H9 (cell line): ENCODE results near the gene NOX5. TPM values are rescaled to one million over a fixed set of nuclear protein-coding genes. Genes with fewer than 3 reads are reported as not detected.

Source experiments
- DNase-seq: peaks from one replicate; pipeline ENCODE4 v3.0.0-alpha.2; 2017
- H2AFZ ChIP-seq: one replicate; pipeline ENCODE4 v1.6.1; 2013; ENCODE audit warnings: mild to moderate bottlenecking, low read length, control low read depth, moderate library complexity
- H2AK5ac ChIP-seq: 2 replicates; pipeline ENCODE4 v1.6.1; 2013; ENCODE audit warnings: low read length, control low read depth, mixed read lengths; ENCODE audit not compliant: insufficient read length
- H2BK120ac ChIP-seq: one replicate; pipeline ENCODE4 v1.6.1; 2013; ENCODE audit warnings: low read depth, mild to moderate bottlenecking, low read length, control low read depth, inconsistent platforms; ENCODE audit not compliant: poor library complexity, severe bottlenecking
- H2BK12ac ChIP-seq: 2 replicates; pipeline ENCODE4 v1.6.1; 2013; ENCODE audit warnings: low read length, control low read depth, mixed read lengths, low read depth; ENCODE audit not compliant: insufficient read length
- H2BK15ac ChIP-seq: 2 replicates; pipeline ENCODE4 v1.6.1; 2013; ENCODE audit warnings: low read depth, low read length, control low read depth
- H2BK20ac ChIP-seq: one replicate; pipeline ENCODE4 v1.6.1; 2013; ENCODE audit warnings: low read depth, mild to moderate bottlenecking, low read length, control low read depth, inconsistent platforms; ENCODE audit not compliant: poor library complexity, severe bottlenecking
- H2BK5ac ChIP-seq: 2 replicates; pipeline ENCODE4 v1.6.1; 2013; ENCODE audit warnings: low read length, control low read depth, mixed read lengths; ENCODE audit not compliant: insufficient read length
- H3K14ac ChIP-seq: 2 replicates; pipeline ENCODE4 v1.6.1; 2013; ENCODE audit warnings: low read length, control low read depth; ENCODE audit not compliant: insufficient read depth
- H3K18ac ChIP-seq: 2 replicates; pipeline ENCODE4 v1.6.1; 2013; ENCODE audit warnings: low read depth, mild to moderate bottlenecking, mixed read lengths, low read length, control low read depth; ENCODE audit not compliant: insufficient read length
- H3K23ac ChIP-seq: 2 replicates; pipeline ENCODE4 v1.6.1; 2013; ENCODE audit warnings: low read length, control low read depth, mixed read lengths, low read depth; ENCODE audit not compliant: insufficient read length
- H3K23me2 ChIP-seq: 2 replicates; pipeline ENCODE4 v1.6.1; 2013; ENCODE audit warnings: low read depth, mild to moderate bottlenecking, mixed read lengths, low read length, control low read depth; ENCODE audit not compliant: insufficient read length, poor library complexity, severe bottlenecking
- H3K27ac ChIP-seq: 2 replicates; pipeline ENCODE4 v1.5.1; 2013; ENCODE audit warnings: low read length, control low read depth, mixed read lengths, low read depth; ENCODE audit not compliant: insufficient read length
- H3K27me3 ChIP-seq: 2 replicates; pipeline ENCODE4 v1.6.1; 2013; ENCODE audit warnings: low read length, control low read depth, inconsistent platforms; ENCODE audit not compliant: insufficient read depth
- H3K4ac ChIP-seq: 2 replicates; pipeline ENCODE4 v1.6.1; 2013; ENCODE audit warnings: low read depth, mild to moderate bottlenecking, control low read depth, inconsistent platforms, low read length, moderate library complexity
- H3K4me1 ChIP-seq: 2 replicates; pipeline ENCODE4 v1.6.1; 2013; ENCODE audit warnings: low read length, control low read depth, inconsistent platforms; ENCODE audit not compliant: insufficient read depth
- H3K4me2 ChIP-seq: 2 replicates; pipeline ENCODE4 v1.6.1; 2013; ENCODE audit warnings: low read length, control low read depth, mixed read lengths; ENCODE audit not compliant: insufficient read length, insufficient read depth
- H3K56ac ChIP-seq: 2 replicates; pipeline ENCODE4 v1.6.1; 2013; ENCODE audit warnings: low read depth, mild to moderate bottlenecking, mixed read lengths, low read length, control low read depth; ENCODE audit not compliant: insufficient read length
- H3K79me1 ChIP-seq: 2 replicates; pipeline ENCODE4 v1.6.1; 2013; ENCODE audit warnings: low read depth, mild to moderate bottlenecking, moderate library complexity, low read length, control low read depth, inconsistent platforms; ENCODE audit not compliant: insufficient read depth, poor library complexity, severe bottlenecking
- H3K79me2 ChIP-seq: 2 replicates; pipeline ENCODE4 v1.6.1; 2013; ENCODE audit warnings: low read length, control low read depth, inconsistent platforms; ENCODE audit not compliant: insufficient read depth
- H3K9ac ChIP-seq: 2 replicates; pipeline ENCODE4 v1.6.1; 2013; ENCODE audit warnings: low read length, control low read depth, mixed read lengths; ENCODE audit not compliant: insufficient read length; ENCODE audit errors: extremely low read depth
- H3K9me3 ChIP-seq: one replicate; pipeline ENCODE4 v1.6.1; 2013; ENCODE audit warnings: low read depth, low read length, inconsistent platforms; ENCODE audit not compliant: control insufficient read depth
- H3T11ph ChIP-seq: one replicate; pipeline ENCODE4 v1.6.1; 2013; ENCODE audit warnings: mild to moderate bottlenecking, low read length, control low read depth, inconsistent platforms
- H4K20me1 ChIP-seq: one replicate; pipeline ENCODE4 v1.6.1; 2013; ENCODE audit not compliant: control insufficient read depth, insufficient read length, insufficient read depth
- H4K5ac ChIP-seq: 2 replicates; pipeline ENCODE4 v1.6.1; 2013; ENCODE audit warnings: low read depth, mild to moderate bottlenecking, mixed read lengths, low read length, control low read depth; ENCODE audit not compliant: insufficient read length
- H4K8ac ChIP-seq: replicated peaks from 2 replicates; pipeline ENCODE4 v1.6.1; 2013; ENCODE audit warnings: low read length, control low read depth, mixed read lengths, low read depth; ENCODE audit not compliant: insufficient read length
- H4K91ac ChIP-seq: 2 replicates; pipeline ENCODE4 v1.6.1; 2013; ENCODE audit warnings: low read depth, mild to moderate bottlenecking, moderate library complexity, mixed read lengths, low read length, control low read depth; ENCODE audit not compliant: insufficient read length
- H3K27ac Mint-ChIP-seq, 3 experiments: 2 replicates in 2 of 3; 3 replicates in 1 of 3; pipeline ENCODE4 v1.8.0; 2020 to 2021; ENCODE audit warnings: mixed read lengths in 3 of 3, mild to moderate bottlenecking in 1 of 3, moderate library complexity in 1 of 3
- H3K27me3 Mint-ChIP-seq: 2 replicates; pipeline ENCODE4 v1.8.0; 2021; ENCODE audit warnings: low read depth, mild to moderate bottlenecking, moderate library complexity, mixed read lengths
- H3K36me3 Mint-ChIP-seq, 3 experiments: 2 replicates in 2 of 3; 3 replicates in 1 of 3; pipeline ENCODE4 v1.8.0; 2020 to 2021; ENCODE audit warnings: low read depth in 3 of 3, mixed read lengths in 3 of 3; ENCODE audit not compliant: insufficient read depth in 1 of 3
- H3K4me1 Mint-ChIP-seq, 2 experiments: 2 replicates each; pipeline ENCODE4 v1.8.0; 2020; ENCODE audit warnings: mixed read lengths in 2 of 2
- H3K4me3 Mint-ChIP-seq, 2 experiments: 2 replicates in 1 of 2; 3 replicates in 1 of 2; pipeline ENCODE4 v1.8.0; 2020 to 2021; ENCODE audit warnings: mild to moderate bottlenecking in 2 of 2, mixed read lengths in 2 of 2, moderate library complexity in 1 of 2
- H3K9me3 Mint-ChIP-seq, 2 experiments: 2 replicates in 1 of 2; 3 replicates in 1 of 2; pipeline ENCODE4 v1.8.0; 2020; ENCODE audit warnings: mild to moderate bottlenecking in 2 of 2, mixed read lengths in 2 of 2, moderate library complexity in 1 of 2
- CTCF ChIP-seq: fragments of 200-600 bp; sonication (generic); conservative IDR thresholded peaks from 3 replicates; pipeline ENCODE4 v1.8.0; 2021; ENCODE audit warnings: antibody characterized with exemption, mild to moderate bottlenecking
- WGBS: extraction: QIAGEN DNeasy Blood & Tissue Kit; methylation state at CpG from one replicate; pipeline ENCODE4 v1.1.7; 2013; ENCODE audit warnings: missing lambda C conversion rate, low lambda C conversion rate, mixed read lengths; ENCODE audit not compliant: insufficient read length; ENCODE audit errors: extremely low coverage; 5-methylcytosine and 5-hydroxymethylcytosine counted together
- total RNA-seq: library from RNA; stranded (reverse); gene quantifications from 2 replicates; pipeline ENCODE4 v1.2.1, GENCODE V29; 2021

The NOX5 gene
- total RNA-seq, 1 experiment from 2014 or later = 0.04 TPM

GRCh38 chr15:69045802-69046201, 31.3 kb downstream of the NOX5 start:
- Histone ChIP-seq H3K23me2 (no peaks in the 10 kb centered on the region), H2BK20ac (no peak overlapping the region), H3T11ph (no peak overlapping the region), H2AK5ac (no peak overlapping the region), H3K4ac (no peak overlapping the region), H3K4me1 (no peaks in the 10 kb centered on the region; the same call in 1 of the 2 replicates), H2BK12ac (no peak overlapping the region), H3K79me2 (0 out of 2 replicates have a peak, but pooled peaks cover 2% of the 10 kb centered on the region), H4K5ac (no peak overlapping the region), H3K79me1 (no peaks in the 10 kb centered on the region), H2AFZ (peak overlapping the region; percentile 65), H3K56ac (no peak overlapping the region), H3K14ac (no peak overlapping the region; the same call in 1 of the 2 replicates), H3K27me3 (no peaks in the 10 kb centered on the region; the same call in none of the 2 replicates), H3K9me3 (no peaks in the 10 kb centered on the region), H2BK5ac (no peak overlapping the region), H3K23ac (no peak overlapping the region), H4K20me1 (no peaks in the 10 kb centered on the region), H3K9ac (no peak overlapping the region), H3K18ac (no peak overlapping the region), H2BK15ac (no peak overlapping the region), H3K4me2 (no peak overlapping the region), H2BK120ac (no peak overlapping the region), H4K8ac (no peak overlapping the region), H3K27ac (no peak overlapping the region), H4K91ac (no peak overlapping the region)
- H3K36me3 Mint-ChIP-seq = no peaks in the 10 kb centered on the region
- no CpG with 5 or more reads among the region's 8 CpGs for WGBS
- H3K27ac Mint-ChIP-seq = peak overlapping the region in 1 of 3 experiments; percentile 49; a peak in 1 of 7 replicates
- DNase-seq = no peak
- H3K4me1 Mint-ChIP-seq = peaks cover 9 to 14% of the 10 kb centered on the region in 2 experiments
- peaks cover 22% of the 10 kb centered on the region for H3K27me3 Mint-ChIP-seq
- no peaks in the 10 kb centered on the region; a peak in 2 of 5 replicates for H3K9me3 Mint-ChIP-seq
- TF ChIP-seq CTCF = peak; percentile 43; the same call in 2 of the 3 replicates
- no peak overlapping the region for H3K4me3 Mint-ChIP-seq
